SK-N-SH treated with all-trans-retinoic acid at 6 μM for 48 hours (cell line): ENCODE results near the gene TMEM207.
A peak's percentile ranks its signal among the peaks of the same experiment; 100 is the strongest.

Source experiments
- ATAC-seq: fragments of 200-7000 bp; cut with Tn5 transposase; 3 replicates; pipeline ENCODE4 v1.9.1; 2020; ENCODE audit warnings: mild to moderate bottlenecking, moderate library complexity
- ARNTL ChIP-seq: fragments of 450-650 bp; formaldehyde crosslinking; IDR thresholded peaks from 2 replicates; pipeline ENCODE4 v1.5.0; 2020; ENCODE audit warnings: low read depth, mild to moderate bottlenecking, moderate library complexity, borderline replicate concordance
- BACH2 ChIP-seq: fragments of 250-450 bp; sonication (Bioruptor Pico); IDR thresholded peaks from 2 replicates; pipeline ENCODE4 v1.9.0; 2021; ENCODE audit warnings: mild to moderate bottlenecking, borderline replicate concordance
- CSDC2 ChIP-seq: fragments of 250-450 bp; sonication (Bioruptor Pico); IDR thresholded peaks from 2 replicates; pipeline ENCODE4 v1.5.0; 2020; ENCODE audit warnings: mild to moderate bottlenecking, moderate library complexity
- ESRRG ChIP-seq: fragments of 250-450 bp; sonication (Bioruptor Pico); IDR thresholded peaks from 2 replicates; pipeline ENCODE4 v1.6.1; 2021; ENCODE audit warnings: mild to moderate bottlenecking
- GLIS3 ChIP-seq: fragments of 250-450 bp; sonication (Bioruptor Pico); IDR thresholded peaks from 2 replicates; pipeline ENCODE4 v1.5.0; 2020; ENCODE audit warnings: mild to moderate bottlenecking, moderate library complexity
- OSR1 ChIP-seq: fragments of 250-450 bp; sonication (Bioruptor Pico); IDR thresholded peaks from 2 replicates; pipeline ENCODE4 v1.8.0; 2022; ENCODE audit warnings: moderate library complexity, mild to moderate bottlenecking, inconsistent platforms
- PATZ1 ChIP-seq: fragments of 250-450 bp; sonication (Bioruptor Pico); IDR thresholded peaks from 2 replicates; pipeline ENCODE4 v1.8.0; 2020; ENCODE audit warnings: mild to moderate bottlenecking, moderate library complexity, borderline replicate concordance
- PPARA ChIP-seq: fragments of 250-450 bp; sonication (Bioruptor Pico); IDR thresholded peaks from 2 replicates; pipeline ENCODE4 v1.5.0; 2020; ENCODE audit warnings: mild to moderate bottlenecking, borderline replicate concordance
- RARB ChIP-seq: fragments of 250-450 bp; sonication (Bioruptor Pico); IDR thresholded peaks from 2 replicates; pipeline ENCODE4 v1.8.0; 2021; ENCODE audit warnings: mild to moderate bottlenecking, moderate library complexity
- SNAI2 ChIP-seq: fragments of 250-450 bp; sonication (Bioruptor Pico); IDR thresholded peaks from 2 replicates; pipeline ENCODE4 v1.5.0; 2020; ENCODE audit warnings: mild to moderate bottlenecking, moderate library complexity
- TCF4 ChIP-seq: fragments of 250-450 bp; sonication (Bioruptor Pico); IDR thresholded peaks from 2 replicates; pipeline ENCODE4 v1.8.0; 2021; ENCODE audit warnings: mild to moderate bottlenecking, moderate library complexity, borderline replicate concordance
- ZC3H10 ChIP-seq: fragments of 250-450 bp; sonication (Bioruptor Pico); IDR thresholded peaks from 2 replicates; pipeline ENCODE4 v1.5.1; 2021; ENCODE audit warnings: mild to moderate bottlenecking, moderate library complexity
- ZFP3 ChIP-seq: fragments of 250-450 bp; sonication (Bioruptor Pico); IDR thresholded peaks from 2 replicates; pipeline ENCODE4 v1.5.0; 2020; ENCODE audit warnings: mild to moderate bottlenecking, moderate library complexity
- ZNF565 ChIP-seq: fragments of 450-650 bp; formaldehyde crosslinking; conservative IDR thresholded peaks from 2 replicates; pipeline ENCODE4 v1.5.0; 2020; ENCODE audit warnings: low read depth, mild to moderate bottlenecking, moderate library complexity
- ZNF70 ChIP-seq: fragments of 450-650 bp; formaldehyde crosslinking; IDR thresholded peaks from 2 replicates; pipeline ENCODE4 v1.5.0; 2020; ENCODE audit warnings: mild to moderate bottlenecking, moderate library complexity
- TF ChIP-seq, protein P1 (sequence below): fragments of 250-450 bp; sonication (Bioruptor Pico); IDR thresholded peaks from 2 replicates; pipeline ENCODE4 v1.8.0; 2021; ENCODE audit warnings: low read depth, mild to moderate bottlenecking, moderate library complexity, borderline replicate concordance
- TF ChIP-seq, protein P2 (sequence below): fragments of 250-450 bp; sonication (Bioruptor Pico); IDR thresholded peaks from 2 replicates; pipeline ENCODE4 v1.5.1; 2020; ENCODE audit warnings: low read depth, mild to moderate bottlenecking, moderate library complexity
- TF ChIP-seq, protein P3 (sequence below): fragments of 250-450 bp; sonication (Bioruptor Pico); IDR thresholded peaks from 2 replicates; pipeline ENCODE4 v1.5.1; 2021; ENCODE audit warnings: mild to moderate bottlenecking, moderate library complexity
- TF ChIP-seq, protein P4 (sequence below): fragments of 250-450 bp; sonication (Bioruptor Pico); IDR thresholded peaks from 2 replicates; pipeline ENCODE4 v1.5.0; 2020; ENCODE audit warnings: mild to moderate bottlenecking, moderate library complexity

TMEM207 gene

DNA sequence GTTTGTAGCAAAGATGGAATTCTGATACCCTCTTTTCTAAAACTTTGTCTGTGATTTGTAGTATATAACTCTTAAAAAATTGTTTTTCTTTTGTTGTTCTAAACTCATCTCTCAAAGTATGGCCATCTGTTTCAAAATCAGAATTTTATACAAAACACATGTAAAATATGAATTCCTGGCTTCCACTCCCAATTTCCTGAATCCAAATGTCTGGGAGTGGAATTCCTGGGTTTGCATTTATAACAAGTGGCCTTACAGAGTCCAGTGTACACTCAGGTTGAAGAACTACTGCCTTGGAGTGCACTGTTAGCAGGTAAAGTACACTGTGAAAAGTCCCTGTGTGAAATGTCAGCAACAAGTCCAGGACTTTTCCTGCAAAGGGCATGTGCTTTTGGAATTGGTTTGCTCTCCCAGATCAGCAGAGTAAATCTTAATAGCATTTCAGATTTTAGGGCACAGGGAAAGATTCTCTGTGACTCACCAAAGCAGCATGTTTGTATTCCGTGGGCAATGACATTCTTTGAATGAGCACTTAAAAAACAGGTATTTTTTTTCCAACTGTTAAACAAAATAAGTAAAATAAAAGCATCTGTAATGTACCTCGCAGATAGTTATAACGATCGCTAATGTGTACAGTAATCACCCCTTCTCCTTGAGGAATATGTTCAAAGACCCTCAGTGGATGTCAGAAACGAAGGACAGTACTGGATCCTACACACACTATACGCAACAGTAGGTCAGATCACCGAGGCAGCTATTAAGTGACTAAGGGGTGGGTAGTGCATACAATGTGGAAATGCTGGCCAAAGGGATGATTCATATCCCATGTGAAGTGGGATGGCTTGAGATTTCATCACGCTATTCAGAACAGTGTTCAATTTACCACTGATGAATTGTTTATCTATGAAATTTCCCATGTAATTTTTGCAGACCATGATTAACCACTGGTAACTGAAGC lies 63.7 kb downstream of the TMEM207 start (continued):
- TF ChIP-seq, protein P1, sequence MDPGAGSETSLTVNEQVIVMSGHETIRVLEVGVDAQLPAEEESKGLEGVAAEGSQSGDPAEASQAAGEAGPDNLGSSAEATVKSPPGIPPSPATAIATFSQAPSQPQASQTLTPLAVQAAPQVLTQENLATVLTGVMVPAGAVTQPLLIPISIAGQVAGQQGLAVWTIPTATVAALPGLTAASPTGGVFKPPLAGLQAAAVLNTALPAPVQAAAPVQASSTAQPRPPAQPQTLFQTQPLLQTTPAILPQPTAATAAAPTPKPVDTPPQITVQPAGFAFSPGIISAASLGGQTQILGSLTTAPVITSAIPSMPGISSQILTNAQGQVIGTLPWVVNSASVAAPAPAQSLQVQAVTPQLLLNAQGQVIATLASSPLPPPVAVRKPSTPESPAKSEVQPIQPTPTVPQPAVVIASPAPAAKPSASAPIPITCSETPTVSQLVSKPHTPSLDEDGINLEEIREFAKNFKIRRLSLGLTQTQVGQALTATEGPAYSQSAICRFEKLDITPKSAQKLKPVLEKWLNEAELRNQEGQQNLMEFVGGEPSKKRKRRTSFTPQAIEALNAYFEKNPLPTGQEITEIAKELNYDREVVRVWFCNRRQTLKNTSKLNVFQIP (CRISPR knock-in tag), result no peak
- no peak for TF ChIP-seq ZFP3 (CRISPR knock-in tag)
- no peak for TF ChIP-seq OSR1 (CRISPR knock-in tag)
- no peak for TF ChIP-seq ARNTL (CRISPR knock-in tag)
- TF ChIP-seq GLIS3 (CRISPR knock-in tag), result no peak
- TF ChIP-seq BACH2 (CRISPR knock-in tag), result no peak
- no peak for TF ChIP-seq SNAI2 (CRISPR knock-in tag)
- no peak for TF ChIP-seq ZC3H10 (CRISPR knock-in tag)
- no peak for TF ChIP-seq RARB (CRISPR knock-in tag)

- peak; percentile 58 for ATAC-seq
- TF ChIP-seq ZNF70 (CRISPR knock-in tag), result no peak
- no peak for TF ChIP-seq RARB (CRISPR knock-in tag)
- TF ChIP-seq PATZ1 (CRISPR knock-in tag), result no peak
- no peak for TF ChIP-seq SNAI2 (CRISPR knock-in tag)
- TF ChIP-seq ZNF565 (CRISPR knock-in tag), result no peak
- no peak for TF ChIP-seq ESRRG (CRISPR knock-in tag)
- TF ChIP-seq GLIS3 (CRISPR knock-in tag), result no peak
- TF ChIP-seq CSDC2, result no peak
- TF ChIP-seq, protein P1 (CRISPR knock-in tag), result no peak
- TF ChIP-seq, protein P2, sequence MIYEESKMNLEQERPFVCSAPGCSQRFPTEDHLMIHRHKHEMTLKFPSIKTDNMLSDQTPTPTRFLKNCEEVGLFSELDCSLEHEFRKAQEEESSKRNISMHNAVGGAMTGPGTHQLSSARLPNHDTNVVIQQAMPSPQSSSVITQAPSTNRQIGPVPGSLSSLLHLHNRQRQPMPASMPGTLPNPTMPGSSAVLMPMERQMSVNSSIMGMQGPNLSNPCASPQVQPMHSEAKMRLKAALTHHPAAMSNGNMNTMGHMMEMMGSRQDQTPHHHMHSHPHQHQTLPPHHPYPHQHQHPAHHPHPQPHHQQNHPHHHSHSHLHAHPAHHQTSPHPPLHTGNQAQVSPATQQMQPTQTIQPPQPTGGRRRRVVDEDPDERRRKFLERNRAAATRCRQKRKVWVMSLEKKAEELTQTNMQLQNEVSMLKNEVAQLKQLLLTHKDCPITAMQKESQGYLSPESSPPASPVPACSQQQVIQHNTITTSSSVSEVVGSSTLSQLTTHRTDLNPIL, result no peak
- TF ChIP-seq, protein P3, sequence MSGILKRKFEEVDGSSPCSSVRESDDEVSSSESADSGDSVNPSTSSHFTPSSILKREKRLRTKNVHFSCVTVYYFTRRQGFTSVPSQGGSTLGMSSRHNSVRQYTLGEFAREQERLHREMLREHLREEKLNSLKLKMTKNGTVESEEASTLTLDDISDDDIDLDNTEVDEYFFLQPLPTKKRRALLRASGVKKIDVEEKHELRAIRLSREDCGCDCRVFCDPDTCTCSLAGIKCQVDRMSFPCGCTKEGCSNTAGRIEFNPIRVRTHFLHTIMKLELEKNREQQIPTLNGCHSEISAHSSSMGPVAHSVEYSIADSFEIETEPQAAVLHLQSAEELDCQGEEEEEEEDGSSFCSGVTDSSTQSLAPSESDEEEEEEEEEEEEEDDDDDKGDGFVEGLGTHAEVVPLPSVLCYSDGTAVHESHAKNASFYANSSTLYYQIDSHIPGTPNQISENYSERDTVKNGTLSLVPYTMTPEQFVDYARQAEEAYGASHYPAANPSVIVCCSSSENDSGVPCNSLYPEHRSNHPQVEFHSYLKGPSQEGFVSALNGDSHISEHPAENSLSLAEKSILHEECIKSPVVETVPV (CRISPR knock-in tag), result no peak
- TF ChIP-seq PPARA (CRISPR knock-in tag), result no peak
- TF ChIP-seq ARNTL (CRISPR knock-in tag), result no peak
- no peak for TF ChIP-seq TCF4 (CRISPR knock-in tag)
- TF ChIP-seq, protein P4, sequence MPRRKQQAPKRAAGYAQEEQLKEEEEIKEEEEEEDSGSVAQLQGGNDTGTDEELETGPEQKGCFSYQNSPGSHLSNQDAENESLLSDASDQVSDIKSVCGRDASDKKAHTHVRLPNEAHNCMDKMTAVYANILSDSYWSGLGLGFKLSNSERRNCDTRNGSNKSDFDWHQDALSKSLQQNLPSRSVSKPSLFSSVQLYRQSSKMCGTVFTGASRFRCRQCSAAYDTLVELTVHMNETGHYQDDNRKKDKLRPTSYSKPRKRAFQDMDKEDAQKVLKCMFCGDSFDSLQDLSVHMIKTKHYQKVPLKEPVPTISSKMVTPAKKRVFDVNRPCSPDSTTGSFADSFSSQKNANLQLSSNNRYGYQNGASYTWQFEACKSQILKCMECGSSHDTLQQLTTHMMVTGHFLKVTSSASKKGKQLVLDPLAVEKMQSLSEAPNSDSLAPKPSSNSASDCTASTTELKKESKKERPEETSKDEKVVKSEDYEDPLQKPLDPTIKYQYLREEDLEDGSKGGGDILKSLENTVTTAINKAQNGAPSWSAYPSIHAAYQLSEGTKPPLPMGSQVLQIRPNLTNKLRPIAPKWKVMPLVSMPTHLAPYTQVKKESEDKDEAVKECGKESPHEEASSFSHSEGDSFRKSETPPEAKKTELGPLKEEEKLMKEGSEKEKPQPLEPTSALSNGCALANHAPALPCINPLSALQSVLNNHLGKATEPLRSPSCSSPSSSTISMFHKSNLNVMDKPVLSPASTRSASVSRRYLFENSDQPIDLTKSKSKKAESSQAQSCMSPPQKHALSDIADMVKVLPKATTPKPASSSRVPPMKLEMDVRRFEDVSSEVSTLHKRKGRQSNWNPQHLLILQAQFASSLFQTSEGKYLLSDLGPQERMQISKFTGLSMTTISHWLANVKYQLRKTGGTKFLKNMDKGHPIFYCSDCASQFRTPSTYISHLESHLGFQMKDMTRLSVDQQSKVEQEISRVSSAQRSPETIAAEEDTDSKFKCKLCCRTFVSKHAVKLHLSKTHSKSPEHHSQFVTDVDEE (CRISPR knock-in tag), result no peak
- no peak for TF ChIP-seq OSR1 (CRISPR knock-in tag)
- TF ChIP-seq ZFP3 (CRISPR knock-in tag), result no peak
- TF ChIP-seq, all 23 proteins: peak for 0
Measured at GRCh38 chr3:190384309-190384756, 65.4 kb downstream of the TMEM207 start.
